Measurements from ENCODE around the gene BCAP31.

DNA sequence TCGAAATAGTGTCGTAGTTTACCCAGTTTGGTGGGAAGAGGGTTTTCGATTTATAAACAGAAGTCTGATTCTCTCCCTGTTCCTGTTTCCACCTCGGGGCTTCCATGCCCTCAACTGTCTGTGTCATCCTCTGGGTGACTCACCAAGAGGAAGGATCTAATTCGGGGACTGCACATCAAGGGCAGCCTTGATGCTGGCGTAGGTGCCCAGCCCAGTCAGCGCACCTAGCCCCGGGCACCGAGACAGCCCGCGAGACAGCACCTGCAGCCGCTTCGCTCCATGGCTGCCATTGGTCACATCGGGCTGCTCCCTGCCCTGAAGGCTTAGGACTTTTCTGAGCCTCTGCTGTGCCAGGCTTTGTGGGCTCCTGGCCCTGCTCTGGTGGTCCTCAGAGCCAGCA is 8.2 kb upstream of the BCAP31 start:
- TF ChIP-seq, protein P1, sequence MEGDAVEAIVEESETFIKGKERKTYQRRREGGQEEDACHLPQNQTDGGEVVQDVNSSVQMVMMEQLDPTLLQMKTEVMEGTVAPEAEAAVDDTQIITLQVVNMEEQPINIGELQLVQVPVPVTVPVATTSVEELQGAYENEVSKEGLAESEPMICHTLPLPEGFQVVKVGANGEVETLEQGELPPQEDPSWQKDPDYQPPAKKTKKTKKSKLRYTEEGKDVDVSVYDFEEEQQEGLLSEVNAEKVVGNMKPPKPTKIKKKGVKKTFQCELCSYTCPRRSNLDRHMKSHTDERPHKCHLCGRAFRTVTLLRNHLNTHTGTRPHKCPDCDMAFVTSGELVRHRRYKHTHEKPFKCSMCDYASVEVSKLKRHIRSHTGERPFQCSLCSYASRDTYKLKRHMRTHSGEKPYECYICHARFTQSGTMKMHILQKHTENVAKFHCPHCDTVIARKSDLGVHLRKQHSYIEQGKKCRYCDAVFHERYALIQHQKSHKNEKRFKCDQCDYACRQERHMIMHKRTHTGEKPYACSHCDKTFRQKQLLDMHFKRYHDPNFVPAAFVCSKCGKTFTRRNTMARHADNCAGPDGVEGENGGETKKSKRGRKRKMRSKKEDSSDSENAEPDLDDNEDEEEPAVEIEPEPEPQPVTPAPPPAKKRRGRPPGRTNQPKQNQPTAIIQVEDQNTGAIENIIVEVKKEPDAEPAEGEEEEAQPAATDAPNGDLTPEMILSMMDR (IDR thresholded peaks at IDR 0.05), result no peak
- TF ChIP-seq POLR2A (IDR thresholded peaks at IDR 0.05), result no peak

Data from thyroid gland (tissue), 4 donors.